Measurements from ENCODE around the gene BSPH1.
"Not testable (repeated sequence)": the region's sequence is repeated elsewhere in the genome, so short reads cannot be mapped to it uniquely, and the experiment has no call there.

The BSPH1 gene

DNA sequence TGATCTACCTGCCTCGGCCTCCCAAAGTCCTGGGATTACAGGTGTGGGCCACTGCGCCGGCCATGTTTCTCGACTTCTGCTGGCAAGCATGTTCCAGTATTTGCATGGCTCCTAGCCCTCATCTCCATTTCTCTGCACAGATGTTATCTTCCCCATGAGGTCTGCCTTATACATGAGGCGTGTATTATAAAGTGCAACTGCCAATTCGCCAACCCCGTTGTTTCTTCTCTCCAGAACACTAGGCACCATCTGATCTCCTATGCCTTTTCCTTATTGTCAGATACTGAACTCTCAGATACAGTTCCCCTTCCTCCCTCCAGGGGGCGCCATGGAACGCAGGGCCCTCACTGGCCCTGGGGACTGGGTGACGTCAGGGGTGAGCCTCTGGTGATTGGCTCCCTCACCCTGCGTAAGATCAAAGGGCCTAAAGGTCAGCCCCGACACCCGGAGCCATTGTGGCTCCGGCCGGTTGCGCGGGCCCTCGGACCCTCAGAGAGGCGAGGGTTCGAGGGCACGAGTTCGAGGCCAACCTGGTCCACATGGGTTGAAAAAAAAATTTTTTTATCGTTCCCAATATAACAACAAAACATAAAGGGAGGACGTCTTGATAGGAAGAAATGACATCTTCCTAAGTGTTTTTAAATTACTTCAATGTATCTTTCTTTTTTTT lies 42.0 kb downstream of the BSPH1 start:
- DNase-seq (ENCODE audit: low read depth, low spot score); in situ Hi-C loops (cut with HindIII; ENCODE audit: low sequenced_read_pairs); H3K4me3 ChIP-seq (ENCODE audit: low read depth, low read length): not testable (repeated sequence)
- TF ChIP-seq, protein P1, sequence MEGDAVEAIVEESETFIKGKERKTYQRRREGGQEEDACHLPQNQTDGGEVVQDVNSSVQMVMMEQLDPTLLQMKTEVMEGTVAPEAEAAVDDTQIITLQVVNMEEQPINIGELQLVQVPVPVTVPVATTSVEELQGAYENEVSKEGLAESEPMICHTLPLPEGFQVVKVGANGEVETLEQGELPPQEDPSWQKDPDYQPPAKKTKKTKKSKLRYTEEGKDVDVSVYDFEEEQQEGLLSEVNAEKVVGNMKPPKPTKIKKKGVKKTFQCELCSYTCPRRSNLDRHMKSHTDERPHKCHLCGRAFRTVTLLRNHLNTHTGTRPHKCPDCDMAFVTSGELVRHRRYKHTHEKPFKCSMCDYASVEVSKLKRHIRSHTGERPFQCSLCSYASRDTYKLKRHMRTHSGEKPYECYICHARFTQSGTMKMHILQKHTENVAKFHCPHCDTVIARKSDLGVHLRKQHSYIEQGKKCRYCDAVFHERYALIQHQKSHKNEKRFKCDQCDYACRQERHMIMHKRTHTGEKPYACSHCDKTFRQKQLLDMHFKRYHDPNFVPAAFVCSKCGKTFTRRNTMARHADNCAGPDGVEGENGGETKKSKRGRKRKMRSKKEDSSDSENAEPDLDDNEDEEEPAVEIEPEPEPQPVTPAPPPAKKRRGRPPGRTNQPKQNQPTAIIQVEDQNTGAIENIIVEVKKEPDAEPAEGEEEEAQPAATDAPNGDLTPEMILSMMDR (IDR thresholded peaks at IDR 0.05; ENCODE audit: low read depth, low read length), result peak; percentile 11

DNA sequence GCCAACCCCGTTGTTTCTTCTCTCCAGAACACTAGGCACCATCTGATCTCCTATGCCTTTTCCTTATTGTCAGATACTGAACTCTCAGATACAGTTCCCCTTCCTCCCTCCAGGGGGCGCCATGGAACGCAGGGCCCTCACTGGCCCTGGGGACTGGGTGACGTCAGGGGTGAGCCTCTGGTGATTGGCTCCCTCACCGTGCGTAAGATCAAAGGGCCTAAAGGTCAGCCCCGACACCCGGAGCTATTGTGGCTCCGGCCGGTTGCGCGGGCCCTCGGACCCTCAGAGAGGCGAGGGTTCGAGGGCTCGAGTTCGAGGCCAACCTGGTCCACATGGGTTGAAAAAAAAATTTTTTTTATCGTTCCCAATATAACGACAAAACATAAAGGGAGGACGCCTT lies 63.4 kb downstream of the BSPH1 start:
- H3K4me3 ChIP-seq (ENCODE audit: low read depth, low read length); in situ Hi-C loops (cut with HindIII; ENCODE audit: low sequenced_read_pairs); DNase-seq (ENCODE audit: low read depth, low spot score): not testable (repeated sequence)

DNA sequence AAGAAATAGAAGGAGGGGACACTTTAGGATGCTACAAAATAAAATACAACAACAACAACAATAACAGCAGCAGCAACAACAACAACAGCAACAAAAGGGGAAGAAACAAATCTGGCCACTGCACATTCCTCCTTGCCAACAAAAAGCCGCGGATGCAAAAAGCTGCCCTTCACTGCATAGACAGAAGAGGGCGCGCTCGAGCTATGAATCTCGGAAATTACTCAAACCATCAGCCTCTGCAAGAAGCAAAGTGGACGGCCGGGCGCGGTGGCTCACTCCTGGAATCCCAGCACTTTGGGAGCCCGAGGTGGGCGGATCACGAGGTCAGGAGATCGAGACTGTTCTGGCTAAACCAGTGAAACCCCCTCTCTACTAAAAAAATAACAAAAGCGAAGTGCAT lies 71.9 kb downstream of the BSPH1 start:
- in situ Hi-C loops (cut with HindIII; ENCODE audit: low sequenced_read_pairs); DNase-seq (ENCODE audit: low read depth, low spot score); H3K4me3 ChIP-seq (ENCODE audit: low read depth, low read length): not testable (repeated sequence)

Measured in astrocyte of the spinal cord (primary cell).